ENCODE measurements around the gene PRDM16.

GRCh38 chr1:3461934-3462275, 392.9 kb downstream of the PRDM16 start:
- TF ChIP-seq YY1 (IDR thresholded peaks at IDR 0.05; ENCODE audit: insufficient read depth, insufficient read length) (no peak), ZNF274 (IDR thresholded peaks at IDR 0.05; ENCODE audit: low read depth, low read length) (no peak), SUZ12 (IDR thresholded peaks at IDR 0.05; ENCODE audit: extremely low read depth, insufficient read depth, insufficient read length) (no peak)
